T-helper 22 cell (primary cell): ENCODE data around the gene YIF1A.
"Not testable (repeated sequence)": the region's sequence is repeated elsewhere in the genome, so short reads cannot be mapped to it uniquely, and the experiment has no call there.

Experiments
- DNase-seq: peaks from one replicate; pipeline ENCODE4 v3.0.0-alpha.2; 2020; ENCODE audit warnings: low read depth

The YIF1A gene

DNA sequence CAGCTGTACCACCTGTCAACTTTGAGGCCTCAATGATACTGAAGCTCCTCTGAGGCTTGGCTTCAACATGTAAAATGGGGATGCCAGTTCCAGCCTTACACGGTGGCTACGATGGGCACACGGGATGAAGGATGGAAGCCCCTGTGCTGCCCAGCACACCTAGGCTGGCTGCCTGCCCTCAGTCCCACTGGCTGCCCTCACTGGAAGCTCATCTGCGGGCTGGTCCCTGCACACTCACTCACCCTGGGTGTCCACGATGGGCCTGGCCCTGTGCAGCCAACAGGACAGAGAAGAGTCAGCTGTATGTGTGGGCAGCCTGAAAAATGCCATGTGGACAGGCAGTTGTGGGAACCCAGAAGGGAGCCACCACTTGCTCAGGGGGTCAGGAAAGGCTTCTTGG lies 2.2 kb downstream of the YIF1A start:
- no peak for DNase-seq

DNA sequence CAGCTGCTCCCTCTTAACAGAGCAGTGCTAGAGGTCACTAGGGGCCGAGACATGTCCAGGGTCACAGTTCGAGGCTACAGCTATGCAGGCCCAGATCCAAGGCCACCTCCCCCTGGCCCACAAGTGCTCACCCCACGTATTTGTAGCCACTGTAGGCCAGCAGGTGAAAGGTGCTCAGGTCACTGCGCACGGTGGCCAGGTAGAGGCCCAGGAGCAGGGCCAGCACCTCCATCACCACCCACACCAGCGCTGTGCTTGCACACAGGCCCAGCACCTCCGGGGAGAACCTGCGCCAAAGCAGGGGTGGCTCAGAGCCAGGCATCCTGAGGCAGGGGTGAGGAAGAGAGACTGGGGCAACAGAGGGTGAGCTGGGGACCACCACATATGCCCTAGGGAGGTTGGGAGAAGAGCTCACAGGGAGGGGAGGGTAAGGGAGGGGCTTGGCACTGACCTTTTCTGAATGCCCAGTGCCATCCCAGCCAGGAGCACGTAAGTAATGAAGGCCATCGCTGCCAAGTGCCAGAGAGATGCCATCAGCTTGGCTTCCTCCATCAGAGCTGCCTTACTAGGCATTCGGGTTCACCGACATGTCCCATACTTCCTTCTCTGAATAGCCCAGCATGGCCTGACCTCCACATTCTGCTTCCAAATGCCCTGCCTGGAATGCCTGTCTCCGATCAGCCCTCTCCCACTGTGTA lies 3.5 kb downstream of the YIF1A start:
- no peak for DNase-seq

DNA sequence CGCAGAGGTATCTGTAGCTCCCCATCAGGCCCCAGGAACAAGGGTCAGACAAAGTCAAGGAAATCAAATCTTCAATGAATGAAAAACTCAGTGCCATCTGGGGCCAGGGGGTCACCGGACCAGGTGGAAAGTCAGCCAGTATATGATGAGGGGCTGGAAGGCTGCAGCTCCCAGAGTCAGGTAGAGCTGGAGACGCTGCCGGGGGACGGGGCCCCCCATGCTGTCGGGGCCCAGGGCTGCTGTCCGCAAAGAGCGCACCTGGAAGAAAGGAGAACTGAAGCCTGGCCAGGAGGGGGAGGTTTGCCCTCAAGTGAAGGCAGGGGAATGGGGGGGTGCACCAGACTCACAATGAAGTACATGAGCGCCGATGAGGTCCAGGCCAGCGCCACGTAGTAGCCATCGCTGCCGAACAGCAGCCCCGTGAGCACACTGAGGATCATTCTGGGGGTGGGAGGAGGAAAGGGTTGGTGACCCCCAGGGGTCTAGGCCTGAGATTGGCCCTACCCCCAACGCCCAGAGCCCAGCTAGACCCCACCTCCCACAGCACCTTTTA lies 4.3 kb downstream of the YIF1A start:
- DNase-seq = no peak

DNA sequence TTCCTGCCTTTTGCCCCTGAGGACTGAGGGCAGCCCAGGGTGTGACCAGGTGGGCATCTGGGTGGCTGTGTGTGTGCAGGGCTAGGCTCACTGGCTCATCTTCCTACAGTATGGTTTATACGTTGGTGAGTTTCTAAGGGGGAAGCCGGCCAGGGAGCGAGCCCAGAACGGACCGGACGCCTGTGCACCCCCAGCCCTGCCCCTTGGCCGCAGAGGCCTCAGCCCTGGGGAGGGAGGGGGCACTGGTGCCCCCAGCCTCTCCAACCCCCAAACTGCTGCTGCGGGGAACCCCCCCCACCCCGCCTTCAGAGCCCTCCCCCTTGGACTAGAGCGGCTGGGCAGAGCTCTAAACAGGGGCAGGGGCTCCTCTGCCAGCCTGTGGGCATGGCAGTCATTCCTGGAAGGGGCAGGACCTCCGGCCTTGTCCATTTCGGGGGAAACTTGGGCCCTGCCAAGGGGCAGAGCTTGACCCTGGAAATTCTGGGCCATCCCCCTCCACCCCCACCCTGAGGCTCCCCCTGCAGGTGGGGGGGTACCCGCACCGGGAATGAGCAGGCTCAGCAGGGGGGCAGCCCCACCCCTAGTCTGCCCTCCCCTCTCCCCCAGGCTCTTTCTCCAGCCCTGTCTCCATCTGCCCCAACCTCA lies 5.4 kb downstream of the YIF1A start:
- DNase-seq = no peak

DNA sequence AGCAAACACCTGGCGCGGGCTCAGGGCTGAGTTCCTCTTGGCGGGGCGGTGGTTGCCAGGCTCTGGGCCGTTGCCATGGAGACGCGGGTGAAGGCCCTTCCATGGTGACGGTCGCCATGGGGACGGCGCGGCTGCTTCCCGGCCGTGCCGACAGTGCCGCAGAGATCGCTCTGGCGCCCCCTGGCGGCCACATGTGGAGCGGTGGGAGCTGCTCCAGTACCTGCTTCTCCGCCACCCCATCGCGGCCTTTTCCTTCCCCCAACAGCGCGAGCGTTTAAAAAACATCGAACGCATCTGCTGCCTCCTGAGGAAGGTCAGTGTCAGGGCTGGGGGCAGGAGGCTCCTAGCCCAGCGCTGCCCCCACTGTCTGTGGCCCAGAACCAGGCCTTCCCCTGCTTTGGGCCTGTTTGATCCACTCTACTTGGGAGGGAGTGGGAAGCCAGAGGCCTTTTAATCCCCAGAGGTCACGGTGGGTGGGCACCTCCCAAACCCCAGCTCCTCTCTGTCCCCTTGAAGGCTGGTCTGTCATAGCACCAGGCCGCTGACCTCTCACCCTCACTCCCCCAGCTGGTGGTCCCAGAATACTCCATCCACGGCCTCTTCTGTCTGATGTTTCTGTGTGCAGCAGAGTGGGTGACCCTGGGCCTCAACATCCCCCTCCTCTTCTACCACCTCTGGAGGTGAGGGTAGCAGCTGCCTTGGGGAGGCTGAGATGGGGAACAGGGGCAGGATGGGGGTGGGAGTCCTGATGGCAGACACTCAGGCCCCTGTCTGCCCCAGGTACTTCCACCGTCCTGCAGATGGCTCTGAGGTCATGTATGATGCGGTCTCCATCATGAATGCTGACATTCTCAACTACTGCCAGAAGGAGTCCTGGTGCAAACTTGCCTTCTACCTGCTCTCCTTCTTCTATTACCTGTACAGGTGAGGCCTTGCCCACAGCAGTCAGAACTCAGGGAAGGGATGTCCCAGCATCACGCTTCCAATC lies 6.2 kb downstream of the YIF1A start:
- peak; percentile 100 for DNase-seq

DNA sequence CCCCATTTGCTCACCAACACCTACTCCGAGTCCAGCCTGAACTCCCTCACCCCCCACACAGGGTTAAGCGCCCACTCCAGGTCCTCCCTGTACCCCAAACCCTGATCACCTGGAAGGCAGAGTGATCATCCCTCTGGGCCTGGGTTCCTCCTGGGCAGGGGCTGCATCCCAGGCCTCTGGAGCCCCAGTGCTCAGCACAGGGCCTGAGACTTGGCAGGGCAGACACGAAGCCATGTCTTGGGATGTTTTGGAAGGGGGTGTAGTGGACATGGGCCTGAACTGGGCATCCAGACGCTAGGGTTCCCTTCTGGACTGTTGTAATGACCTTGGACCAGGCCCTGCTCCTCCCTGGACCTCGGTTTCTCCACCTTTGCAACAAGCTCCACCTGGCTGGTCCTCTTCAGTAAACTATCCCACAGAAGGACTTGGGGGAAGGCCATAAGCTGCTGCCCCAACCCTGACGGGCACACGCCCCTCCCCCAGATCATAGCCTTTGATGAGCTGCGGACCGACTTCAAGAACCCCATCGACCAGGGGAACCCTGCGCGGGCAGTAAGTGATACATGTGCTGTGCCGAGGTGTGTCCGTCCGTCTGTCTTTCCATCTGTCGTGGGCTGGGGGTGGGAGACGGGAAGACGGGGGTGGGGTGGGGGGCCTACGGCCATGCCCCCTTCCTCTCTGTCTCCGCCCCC lies 7.0 kb downstream of the YIF1A start:
- no peak for DNase-seq

DNA sequence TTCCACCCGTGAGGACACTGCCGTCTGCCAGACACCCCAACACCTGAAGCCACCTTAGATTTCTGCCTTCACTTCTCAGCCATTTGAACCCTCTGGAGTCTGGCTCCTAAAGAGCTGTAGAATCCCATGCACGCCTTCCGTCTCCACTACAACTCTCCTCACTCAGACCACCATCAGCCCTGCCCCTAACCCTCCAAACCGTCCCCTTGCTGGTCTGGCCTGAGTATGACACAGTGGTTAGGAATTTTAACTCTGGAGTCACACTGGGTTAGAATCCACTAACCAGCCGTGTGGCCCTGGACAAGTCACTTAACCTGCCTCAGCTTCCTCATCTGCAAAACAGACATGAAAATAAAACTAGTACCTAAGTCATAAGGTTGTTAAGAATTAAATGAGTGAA lies 7.9 kb downstream of the YIF1A start:
- DNase-seq = no peak

DNA sequence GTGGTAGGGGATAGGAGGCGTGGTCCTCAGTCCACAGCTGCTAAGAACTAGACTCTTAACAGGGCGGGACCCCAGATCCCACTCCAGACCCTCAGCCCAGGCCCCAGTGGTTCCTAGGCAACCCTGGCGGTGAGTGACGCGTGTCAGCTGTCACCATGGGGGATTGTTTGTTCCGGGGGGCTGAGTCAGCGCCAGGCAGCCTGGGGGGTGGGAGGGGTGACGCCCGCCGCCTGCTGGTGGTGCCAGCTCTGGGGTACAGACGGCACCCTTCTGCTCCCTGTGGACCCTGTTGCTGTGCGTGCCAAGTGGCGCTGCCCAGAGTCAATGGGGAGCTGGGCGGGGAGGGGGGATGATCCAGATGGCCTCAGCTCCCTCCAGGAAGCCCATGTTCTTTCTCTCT lies 8.5 kb downstream of the YIF1A start:
- no peak for DNase-seq

DNA sequence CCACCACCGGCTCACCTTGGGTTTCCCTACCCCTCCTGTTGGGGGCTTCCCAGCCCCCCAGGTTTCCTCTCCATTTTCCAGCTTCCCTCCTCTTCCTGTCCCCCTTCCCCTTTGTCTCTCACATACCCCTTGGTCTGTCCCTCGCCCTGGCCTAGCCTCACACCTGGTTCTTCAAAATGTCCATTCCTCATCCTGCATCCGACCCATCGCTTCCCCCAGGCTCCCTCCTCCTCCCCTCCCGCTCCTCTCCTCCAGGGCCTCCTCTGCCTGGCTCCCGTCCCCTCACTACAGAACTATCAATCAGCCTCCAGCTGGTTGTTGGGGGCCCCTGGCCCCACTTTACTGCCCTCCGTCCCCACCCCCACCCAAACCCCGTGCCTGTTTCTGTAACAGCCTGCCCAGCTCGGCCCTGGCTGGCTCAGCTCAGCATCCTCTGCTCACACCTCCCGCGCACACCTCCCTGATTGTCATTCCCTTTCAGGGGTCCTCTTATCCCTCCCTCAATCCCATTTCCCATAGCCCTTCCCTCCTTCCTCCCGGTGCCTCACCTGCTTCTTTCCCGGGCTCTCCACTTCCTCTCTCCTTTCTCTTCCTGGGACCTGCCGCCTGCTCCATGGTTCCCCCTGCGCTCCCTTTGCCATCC lies 9.7 kb downstream of the YIF1A start:
- DNase-seq = no peak

DNA sequence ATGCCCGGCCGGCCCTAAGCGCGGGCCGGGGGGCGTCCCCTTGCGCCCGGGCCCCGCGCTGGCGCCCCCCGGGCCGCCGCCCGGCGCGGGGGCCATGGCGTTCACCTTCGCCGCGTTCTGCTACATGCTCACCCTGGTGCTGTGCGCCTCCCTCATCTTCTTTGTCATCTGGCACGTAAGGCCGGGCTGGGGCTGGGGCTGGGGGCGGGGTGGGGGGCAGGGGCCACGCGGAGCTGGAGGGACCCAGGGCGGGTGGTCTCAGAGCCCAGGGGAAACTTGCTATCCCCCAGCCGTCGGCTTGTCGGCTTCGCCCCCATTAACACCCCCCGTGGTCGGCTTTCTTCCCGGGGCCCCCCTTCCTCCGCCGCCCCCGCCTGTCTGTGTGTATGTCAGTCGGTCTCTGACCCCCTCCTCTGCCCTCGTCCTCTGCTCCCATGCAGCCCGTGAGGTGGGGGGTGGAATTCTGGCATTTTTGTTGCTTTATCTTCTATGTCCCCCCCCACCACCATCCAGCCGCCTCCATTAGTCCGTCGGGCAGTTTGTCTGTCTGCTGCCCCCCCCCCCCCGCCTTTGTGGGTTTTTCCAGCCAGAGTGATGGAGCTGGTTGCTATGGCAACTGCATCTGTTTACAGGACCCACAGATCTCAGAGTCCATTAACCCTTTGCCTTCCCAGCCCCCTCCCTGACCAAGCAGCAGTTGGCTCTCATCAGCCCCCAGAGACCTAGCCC lies 10.4 kb downstream of the YIF1A start:
- DNase-seq = no peak

DNA sequence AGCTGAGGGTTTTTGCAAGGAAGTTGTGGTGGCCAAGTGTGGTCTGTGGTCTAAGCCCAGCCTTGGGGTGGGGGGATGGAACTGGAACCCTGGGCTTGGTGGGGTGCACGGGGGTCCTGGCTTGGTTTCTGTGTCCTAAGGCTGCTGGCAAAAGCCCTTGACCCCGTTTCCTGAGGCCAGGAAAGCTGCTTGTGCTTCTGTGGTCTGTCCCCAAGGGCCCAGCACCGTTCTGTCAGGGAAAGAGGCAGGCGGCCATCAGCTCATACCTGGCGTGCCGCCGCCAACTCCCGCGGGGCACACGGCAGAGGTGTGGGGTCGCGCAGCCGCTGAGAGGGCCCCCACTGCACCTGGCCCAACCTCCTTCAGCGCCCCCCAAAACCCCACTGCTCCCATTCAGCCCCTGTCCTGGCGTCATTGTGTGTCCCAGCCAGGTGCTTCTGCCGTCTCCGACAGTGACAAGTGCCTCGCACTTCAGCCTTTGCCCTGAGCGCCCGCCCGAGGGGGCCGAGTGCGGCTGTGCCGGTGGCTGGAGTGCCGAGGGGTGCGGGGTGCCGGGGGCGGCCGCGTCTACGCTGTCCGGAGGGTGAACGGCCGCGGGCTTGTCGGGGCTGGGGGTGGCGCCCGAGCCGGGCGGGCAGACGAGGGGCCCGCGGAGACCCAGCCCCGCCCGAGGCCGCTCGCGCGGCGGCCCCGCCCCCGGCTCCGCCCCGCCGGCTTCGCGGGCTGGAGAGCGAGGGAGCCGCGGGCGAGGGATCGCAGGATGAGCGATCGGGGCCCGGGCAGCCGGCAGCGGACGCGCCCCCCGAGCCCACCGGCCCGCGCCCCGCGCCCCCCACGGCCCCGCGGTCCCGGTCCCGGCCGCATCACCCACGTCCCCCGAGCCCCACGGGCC lies 11.2 kb downstream of the YIF1A start, which contains the start of gene CNIH2:
TSS of gene CNIH2 (plus strand) at position 705 of the 892 bp plus-strand sequence. CDS start 282 bp downstream, outside the sequence.
- peak; percentile 34 for DNase-seq

DNA sequence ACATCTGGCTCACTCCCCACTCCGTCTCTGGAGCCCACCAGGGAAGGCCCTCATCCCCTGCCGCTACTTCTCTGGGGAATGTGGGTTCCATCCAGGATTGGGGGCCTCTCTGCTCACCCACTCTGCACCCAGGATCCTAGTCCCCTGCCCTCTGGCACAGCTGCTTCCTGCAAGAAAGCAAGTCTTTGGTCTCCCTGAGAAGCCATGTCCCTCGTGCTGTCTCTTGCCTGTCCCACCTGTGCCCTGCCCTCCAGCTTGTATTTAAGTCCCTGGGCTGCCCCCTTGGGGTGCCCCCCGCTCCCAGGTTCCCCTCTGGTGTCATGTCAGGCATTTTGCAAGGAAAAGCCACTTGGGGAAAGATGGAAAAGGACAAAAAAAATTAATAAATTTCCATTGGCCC lies 11.9 kb downstream of the YIF1A start:
- not testable (repeated sequence) for DNase-seq

DNA sequence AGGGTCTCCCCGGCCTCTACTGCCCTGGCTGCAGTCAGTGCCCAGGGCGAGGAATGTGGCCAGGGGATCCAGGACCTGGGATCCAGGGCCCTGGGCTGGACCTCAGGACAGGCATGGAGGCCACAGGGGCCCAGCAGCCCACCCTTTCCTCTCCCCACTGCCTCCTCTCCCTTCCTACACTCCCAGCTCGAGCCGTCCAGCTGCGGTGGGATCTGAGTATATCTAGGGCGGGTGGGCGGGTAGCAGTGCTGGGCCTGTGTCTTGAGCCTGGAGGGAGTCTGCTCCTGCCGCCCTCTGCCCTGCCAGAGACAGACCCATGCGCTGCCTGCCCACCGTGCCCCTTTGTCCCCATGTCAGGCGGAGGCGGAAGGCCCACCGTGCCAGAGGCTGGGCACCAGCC lies 12.3 kb downstream of the YIF1A start:
- DNase-seq = not testable (repeated sequence)

DNA sequence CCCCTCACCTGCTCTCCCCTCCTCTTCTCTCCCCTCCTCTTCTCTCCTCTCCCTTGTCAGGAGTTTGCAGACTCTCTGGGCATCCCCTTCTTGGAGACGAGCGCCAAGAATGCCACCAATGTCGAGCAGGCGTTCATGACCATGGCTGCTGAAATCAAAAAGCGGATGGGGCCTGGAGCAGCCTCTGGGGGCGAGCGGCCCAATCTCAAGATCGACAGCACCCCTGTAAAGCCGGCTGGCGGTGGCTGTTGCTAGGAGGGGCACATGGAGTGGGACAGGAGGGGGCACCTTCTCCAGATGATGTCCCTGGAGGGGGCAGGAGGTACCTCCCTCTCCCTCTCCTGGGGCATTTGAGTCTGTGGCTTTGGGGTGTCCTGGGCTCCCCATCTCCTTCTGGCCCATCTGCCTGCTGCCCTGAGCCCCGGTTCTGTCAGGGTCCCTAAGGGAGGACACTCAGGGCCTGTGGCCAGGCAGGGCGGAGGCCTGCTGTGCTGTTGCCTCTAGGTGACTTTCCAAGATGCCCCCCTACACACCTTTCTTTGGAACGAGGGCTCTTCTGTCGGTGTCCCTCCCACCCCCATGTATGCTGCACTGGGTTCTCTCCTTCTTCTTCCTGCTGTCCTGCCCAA lies 12.8 kb downstream of the YIF1A start:
- no peak for DNase-seq

DNA sequence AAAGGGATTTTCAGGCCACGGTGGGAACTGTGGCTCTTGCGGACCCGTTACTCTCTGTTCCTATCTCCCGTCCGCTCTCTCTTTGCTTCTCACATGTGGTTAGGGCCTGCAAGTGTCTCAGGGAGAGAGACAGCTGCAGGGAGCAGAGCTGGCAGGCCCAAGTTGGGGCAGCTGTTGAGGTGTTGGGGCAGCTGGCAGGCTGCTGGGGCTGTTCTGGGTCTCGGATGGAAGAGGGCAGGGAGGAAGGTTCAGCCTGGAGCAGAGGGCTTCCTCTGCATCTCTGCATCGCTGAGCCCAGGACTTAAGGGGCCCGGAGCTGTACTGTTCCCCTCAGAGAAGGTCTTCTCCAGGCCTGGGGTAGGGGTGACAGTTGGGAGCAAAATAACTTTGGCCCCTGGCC lies 13.5 kb downstream of the YIF1A start:
- DNase-seq = no peak

DNA sequence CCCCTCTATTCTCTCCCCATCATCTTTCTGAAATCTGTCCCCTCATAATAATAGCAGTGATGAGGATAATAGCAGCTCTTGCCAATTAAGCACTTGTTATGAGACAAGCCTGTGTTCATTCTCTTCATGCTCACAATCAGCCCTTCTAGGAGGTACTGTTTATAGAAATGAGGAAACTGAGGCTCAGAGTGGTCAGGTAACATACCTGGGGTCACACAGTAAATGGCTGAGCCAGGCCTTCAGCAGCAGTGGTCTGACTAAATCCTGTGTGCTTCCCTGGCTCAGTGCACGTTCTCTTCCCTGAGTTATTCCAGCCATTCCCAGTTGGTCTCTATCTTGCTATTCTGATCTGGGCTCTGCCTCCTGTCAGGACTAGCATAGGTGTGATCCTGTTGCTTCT lies 14.7 kb downstream of the YIF1A start:
- no peak for DNase-seq

DNA sequence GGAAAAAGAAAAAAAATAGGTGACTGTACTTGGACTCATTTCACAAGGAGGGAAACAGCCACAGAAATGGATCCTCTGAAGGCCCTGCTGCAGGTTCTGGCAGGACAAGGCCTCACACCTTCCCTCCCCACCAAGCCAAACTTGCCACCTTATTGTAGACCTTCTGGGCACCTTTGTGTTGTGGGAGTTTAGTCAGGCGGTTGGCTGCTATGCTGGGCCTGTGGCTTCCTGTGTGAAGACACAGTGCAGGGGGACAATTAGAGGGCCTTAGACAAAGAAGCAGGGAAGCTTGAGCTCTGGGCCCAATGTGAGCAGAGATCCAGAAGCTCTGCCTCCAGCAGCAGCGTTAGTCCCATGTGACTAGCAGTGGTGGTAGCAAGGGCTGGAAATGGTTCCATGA lies 16.3 kb downstream of the YIF1A start:
- DNase-seq = no peak

DNA sequence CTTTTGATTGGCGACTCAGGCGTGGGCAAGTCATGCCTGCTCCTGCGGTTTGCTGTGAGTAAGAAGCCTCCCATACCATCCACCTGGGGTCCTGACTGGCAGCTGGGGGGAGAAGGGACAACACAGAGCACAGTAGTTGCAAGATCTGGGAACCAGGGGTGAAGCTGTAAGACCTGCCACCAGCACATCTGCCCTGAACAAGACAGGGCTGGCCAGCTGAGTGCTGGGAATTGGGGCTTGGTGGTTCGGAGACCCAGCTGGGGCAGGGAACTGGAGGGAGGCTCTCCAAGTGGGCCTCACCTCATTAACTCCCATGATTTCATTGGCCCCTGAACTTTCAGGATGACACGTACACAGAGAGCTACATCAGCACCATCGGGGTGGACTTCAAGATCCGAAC lies 17.1 kb downstream of the YIF1A start:
- no peak for DNase-seq
